HG02763 (cell line): ENCODE measurements around the gene GTSE1.

Experiments used
- ATAC-seq: cut with Tn5 transposase; IDR thresholded peaks from one replicate; pipeline ENCODE4 v1.9.1; 2021; ENCODE audit warnings: mild to moderate bottlenecking, moderate library complexity; ENCODE audit not compliant: unreplicated experiment

Gene GTSE1

GRCh38 chr22:46327691-46328465, 31.2 kb downstream of the GTSE1 start:
- no peak for ATAC-seq

DNA sequence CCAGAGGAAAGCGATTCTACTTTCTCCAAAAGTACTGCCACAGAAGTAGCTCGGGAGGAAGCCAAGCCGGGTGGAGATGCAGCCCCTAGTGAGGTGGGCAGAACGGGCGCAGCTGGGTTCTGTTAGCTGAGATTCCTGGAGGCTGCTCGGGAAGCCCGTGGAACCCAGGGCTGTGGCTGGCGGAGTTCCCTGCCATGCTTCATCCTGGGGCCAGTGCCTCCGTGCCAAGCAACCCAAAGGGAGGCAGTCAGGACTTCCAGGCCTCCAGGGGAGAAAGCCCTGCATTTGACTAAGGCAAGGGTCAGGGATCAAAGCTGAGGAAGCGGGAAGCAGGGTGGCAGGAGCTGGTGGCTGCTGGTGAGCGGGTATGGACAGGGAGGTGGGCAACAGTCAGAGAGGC, 32.1 kb downstream of the GTSE1 start:
- ATAC-seq = no peak

- no peak for ATAC-seq
Observed at GRCh38 chr22:46329616-46330015, 32.9 kb downstream of the GTSE1 start.

- ATAC-seq = no peak
Observed at GRCh38 chr22:46330426-46330825, 33.8 kb downstream of the GTSE1 start.

DNA sequence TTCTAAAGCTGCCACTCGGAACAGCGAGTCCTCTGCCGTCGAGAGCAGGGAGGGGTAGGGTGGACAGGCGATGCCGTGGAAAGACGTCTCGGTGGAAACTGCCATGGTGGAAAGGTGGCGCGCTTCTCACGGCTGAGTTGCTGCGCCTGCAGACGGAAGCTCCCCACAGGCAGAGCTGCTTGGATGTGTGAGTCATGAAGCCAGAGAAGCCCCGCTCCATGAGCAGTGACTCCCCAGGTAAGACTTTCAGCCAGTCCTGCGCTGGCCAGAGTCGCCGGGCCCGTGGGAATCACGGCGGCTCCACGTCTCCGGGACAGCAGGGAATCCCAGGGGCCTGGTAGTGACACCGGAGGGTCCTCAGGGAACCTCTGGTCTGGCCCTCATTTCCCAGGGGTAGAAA, 34.8 kb downstream of the GTSE1 start:
- no peak for ATAC-seq

DNA sequence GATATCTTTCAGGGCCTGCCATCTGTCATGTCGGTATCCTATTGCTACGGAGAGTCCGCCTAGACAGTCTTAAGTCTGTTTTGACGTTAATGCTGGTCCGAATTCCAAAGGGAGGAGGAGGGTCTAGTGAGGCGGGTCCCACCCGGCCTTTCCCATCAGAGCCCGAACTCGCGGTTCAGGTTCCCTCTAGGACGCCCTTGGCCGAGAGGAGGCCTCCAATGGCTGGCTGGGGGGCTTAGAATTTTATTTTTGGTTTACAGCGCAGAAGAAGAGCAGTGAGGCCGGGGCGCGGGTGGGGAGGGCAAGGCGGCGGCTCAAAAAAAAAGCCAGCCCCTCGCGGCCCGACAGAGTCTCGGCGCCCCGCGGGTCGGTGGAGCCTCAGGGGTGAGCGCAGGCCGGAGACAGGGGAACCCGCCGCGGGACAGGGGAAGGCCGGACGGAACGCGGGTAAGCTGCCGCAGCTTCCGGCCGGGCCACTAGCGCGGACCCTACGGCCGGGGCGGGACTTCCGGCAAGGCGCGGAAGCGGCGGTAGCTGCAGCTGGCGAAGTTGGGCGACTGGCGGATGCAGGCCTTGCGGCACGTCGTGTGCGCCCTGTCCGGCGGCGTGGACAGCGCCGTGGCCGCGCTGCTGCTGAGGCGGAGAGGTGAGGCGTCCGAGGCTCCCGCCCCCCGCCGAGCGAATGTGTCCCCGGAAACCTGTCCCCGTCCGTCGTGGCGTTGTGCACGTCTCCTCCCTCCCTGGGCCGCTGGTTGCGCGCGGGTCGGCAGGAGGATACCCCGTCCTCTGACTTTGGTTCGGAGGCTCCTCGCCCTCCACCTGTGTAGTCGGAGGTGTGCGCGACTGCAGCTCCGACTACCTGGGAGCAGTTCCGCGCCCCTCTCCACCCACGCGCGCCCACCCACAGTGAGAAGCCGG, 38.8 kb downstream of the GTSE1 start, which contains the start of gene TRMU:
TRMU (plus strand) TSS at position 514 of the 918 bp plus-strand sequence; CDS start at position 565, 51 bp downstream.
- peak; percentile 83 for ATAC-seq

DNA sequence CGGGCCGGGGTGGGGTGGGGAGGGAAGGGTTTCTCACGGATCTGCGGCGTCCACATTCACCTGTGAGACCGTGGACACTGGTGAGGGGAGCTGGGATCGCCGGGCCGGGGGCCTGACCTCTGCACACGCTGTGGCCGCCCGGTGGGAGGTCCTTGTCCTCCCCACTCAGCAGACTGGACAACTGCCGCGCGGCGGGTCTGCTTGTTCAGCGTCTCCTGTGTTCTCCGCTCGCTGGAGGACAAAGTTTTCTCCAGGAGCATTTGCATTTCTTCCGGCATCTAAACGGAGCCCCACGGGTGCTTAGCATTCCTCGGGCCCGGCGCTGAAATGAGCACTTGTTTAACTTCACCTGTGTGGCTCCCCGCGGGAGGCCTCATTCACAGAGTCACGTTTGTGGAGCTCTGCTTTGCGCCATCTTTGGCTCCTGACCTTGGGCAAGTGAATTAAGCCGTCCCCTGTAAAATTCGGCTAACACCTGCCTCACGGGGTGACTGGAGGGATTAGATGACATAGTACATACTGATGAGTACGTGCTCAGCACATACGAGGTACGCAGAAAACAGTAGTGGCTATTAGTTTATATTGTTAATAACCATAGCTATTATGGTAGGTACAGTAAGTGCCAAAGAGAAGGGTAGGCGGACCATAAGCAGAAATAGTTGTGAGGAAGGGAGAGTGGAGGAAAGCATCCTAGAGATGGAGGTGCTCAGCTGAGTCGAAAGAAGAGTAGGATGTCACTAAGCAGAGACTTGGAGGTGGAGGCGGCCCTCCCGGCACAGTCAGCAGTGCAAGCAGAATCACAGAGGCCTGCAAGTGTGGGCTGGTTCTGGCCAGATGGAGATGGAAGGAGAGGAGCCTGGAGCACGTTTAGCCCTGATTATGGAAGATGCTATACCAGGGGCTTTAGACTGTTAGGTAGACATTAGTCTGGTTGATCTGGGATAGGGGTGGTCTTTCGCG, 39.7 kb downstream of the GTSE1 start:
- no peak for ATAC-seq

GRCh38 chr22:46337870-46338269, 41.2 kb downstream of the GTSE1 start:
- no peak for ATAC-seq

DNA sequence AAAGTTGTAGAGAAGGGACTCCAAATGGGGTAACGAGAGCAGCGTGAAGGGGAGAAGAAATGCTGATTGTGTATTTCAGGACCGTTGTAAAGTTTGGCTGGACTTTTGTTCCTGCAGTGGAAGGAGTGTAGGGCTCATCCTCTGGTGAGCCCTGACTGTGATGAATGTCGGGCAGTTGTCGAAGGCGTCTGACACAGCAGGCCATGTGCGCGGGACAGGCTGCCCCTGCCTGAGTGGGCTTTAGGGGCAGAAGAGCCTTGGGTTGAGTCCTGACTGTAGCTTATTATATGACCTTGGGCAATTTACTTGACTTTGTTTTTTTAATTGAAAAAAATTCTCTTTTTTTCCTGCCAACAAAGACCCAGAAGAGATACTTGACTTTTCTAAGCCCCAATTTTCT, 42.0 kb downstream of the GTSE1 start:
- ATAC-seq = no peak

DNA sequence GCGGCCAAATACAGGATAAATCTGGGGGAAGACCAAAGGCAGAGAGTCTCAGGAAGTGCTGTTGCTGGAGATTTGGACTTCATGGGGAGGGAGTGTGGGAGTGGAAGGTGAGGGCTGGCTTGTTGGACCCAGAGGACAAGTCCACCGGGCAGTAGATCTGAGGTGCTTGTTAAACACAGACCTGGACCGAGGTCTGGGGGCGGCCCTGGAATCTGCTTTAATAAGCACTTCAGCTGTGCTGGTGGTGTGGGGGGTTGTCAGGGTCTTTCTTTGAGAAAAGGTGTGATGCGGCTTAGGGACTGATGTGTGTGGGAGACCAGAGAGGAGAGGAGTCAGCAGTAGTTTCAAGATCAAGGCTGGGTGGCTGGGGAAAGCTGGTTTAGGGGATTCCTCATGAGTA, 43.3 kb downstream of the GTSE1 start:
- ATAC-seq = no peak

- no peak for ATAC-seq
Observed at GRCh38 chr22:46340676-46341075, 44.0 kb downstream of the GTSE1 start.

- no peak for ATAC-seq
Observed at GRCh38 chr22:46346680-46347405, 50.2 kb downstream of the GTSE1 start.

- no peak for ATAC-seq
Observed at GRCh38 chr22:46347646-46348045, 51.0 kb downstream of the GTSE1 start.

- ATAC-seq = no peak
Observed at GRCh38 chr22:46348099-46348695, 51.5 kb downstream of the GTSE1 start.

DNA sequence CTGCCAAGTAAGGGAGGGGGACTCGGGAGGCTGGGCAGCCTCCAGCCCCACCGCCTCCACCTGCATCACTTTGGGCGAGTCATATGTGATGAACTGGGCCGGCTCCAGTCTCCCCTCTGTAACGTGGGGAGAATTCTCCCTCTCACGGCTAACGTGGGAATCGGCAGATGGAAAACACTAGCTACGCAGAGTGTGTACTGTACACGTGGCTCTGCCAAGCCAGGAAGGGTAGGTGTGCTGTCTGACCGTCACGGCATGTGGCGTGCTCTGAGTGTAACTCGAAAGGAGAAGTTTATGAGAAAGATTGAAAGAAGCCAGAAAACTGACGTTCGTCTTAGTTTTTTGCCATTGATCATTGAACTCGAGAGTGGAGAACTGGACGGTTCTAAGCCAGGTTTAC, 52.6 kb downstream of the GTSE1 start:
- ATAC-seq = no peak

DNA sequence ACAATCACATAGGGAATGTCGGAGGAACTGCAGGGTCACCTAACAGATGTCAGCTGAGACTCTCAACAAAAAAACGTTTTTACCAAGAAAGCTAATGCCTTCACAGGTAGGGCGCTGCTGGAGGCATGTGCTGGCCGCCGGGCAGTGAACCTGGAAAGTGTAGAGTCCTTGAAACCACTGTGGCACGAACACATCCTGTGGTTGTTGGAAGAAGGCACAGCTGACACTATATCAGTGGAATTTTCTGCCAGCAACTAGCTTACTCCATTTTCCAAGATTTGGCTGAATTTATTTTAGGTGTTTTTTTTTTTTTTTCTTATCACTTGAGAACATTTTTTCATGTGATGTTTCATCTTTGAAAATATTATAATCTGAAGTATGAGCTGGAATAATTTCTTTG, 53.0 kb downstream of the GTSE1 start:
- ATAC-seq = no peak

DNA sequence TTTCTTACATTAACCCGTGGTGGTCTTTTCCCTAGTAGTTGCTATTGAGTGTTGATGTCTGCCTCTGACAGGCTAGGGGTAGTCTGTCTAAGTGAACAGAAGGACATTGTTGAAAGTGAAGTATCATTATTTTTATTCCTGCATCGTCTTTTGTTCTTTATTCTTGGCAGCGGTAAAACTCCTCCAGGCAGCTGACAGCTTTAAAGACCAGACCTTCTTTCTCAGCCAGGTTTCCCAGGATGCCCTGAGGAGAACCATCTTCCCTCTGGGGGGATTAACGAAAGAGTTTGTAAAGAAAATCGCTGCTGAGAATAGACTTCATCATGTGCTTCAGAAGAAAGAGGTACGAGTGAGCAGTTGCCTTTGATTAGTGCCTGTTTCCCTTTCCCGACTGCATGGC, 53.5 kb downstream of the GTSE1 start:
- ATAC-seq = no peak

GRCh38 chr22:46350646-46351045, 54.0 kb downstream of the GTSE1 start:
- no peak for ATAC-seq

GRCh38 chr22:46351131-46351735, 54.6 kb downstream of the GTSE1 start:
- no peak for ATAC-seq
